IMR-90 (cell line): ENCODE results near the gene GPR21. TPM values are rescaled to one million over a fixed set of nuclear protein-coding genes. Genes with fewer than 3 reads are reported as not detected.

Experiments used
- ATAC-seq: fragments of 200-7000 bp; cut with Tn5 transposase; 2 replicates; pipeline ENCODE4 v1.9.1; 2020; ENCODE audit warnings: low read depth, mild to moderate bottlenecking, moderate library complexity
- BruUV-seq: library from RNA; stranded (reverse); fragments of 400-500 nt; replicated peaks from 2 replicates; lab custom pipeline; 2021; lab: Mats Ljungman, UMichigan
- CTCF ChIA-PET: fragments of 300-600 bp; formaldehyde crosslinking; extraction: SDS; loops from one replicate; lab custom pipeline; 2021; ENCODE audit warnings: antibody characterized with exemption; lab: Yijun Ruan, JAX
- POLR2A ChIA-PET: fragments of 300-600 bp; sonication (Branson Sonifier 250); formaldehyde crosslinking; loops from one replicate; lab custom pipeline; 2022; ENCODE audit warnings: antibody characterized with exemption; ENCODE audit not compliant: unreplicated experiment; lab: Charles Lee
- DNase-seq: peaks from one replicate; pipeline ENCODE4 v3.0.0; 2013
- H2AFZ ChIP-seq: replicated peaks from 2 replicates; pipeline ENCODE3; 2013; ENCODE audit warnings: low read length, mild to moderate bottlenecking; ENCODE audit not compliant: poor library complexity
- H2AK5ac ChIP-seq: 2 replicates; pipeline ENCODE4 v1.6.1; 2013; ENCODE audit warnings: low read depth, low read length, inconsistent platforms
- H2AK9ac ChIP-seq: replicated peaks from 2 replicates; pipeline ENCODE3; 2013; ENCODE audit warnings: mild to moderate bottlenecking, low read depth, low read length, moderate library complexity; ENCODE audit not compliant: poor library complexity
- H2BK120ac ChIP-seq: 2 replicates; pipeline ENCODE4 v1.6.1; 2013; ENCODE audit warnings: low read depth, low read length, inconsistent platforms
- H2BK15ac ChIP-seq: 3 replicates; pipeline ENCODE4 v1.6.1; 2013; ENCODE audit warnings: low read depth, low read length, inconsistent platforms
- H2BK20ac ChIP-seq: 2 replicates; pipeline ENCODE4 v1.6.1; 2013; ENCODE audit warnings: low read depth, mild to moderate bottlenecking, inconsistent platforms, low read length, moderate library complexity
- H2BK5ac ChIP-seq: 2 replicates; pipeline ENCODE4 v1.6.1; 2013; ENCODE audit warnings: mild to moderate bottlenecking, low read depth, low read length, inconsistent platforms; ENCODE audit not compliant: poor library complexity, severe bottlenecking
- H3K14ac ChIP-seq: replicated peaks from 2 replicates; pipeline ENCODE4 v1.6.1; 2013; ENCODE audit warnings: low read depth, low read length, inconsistent platforms
- H3K18ac ChIP-seq: 2 replicates; pipeline ENCODE4 v1.6.1; 2013; ENCODE audit warnings: low read depth, low read length, control low read depth
- H3K23ac ChIP-seq: 2 replicates; pipeline ENCODE4 v1.6.1; 2013; ENCODE audit warnings: low read depth, low read length, inconsistent platforms
- H3K27ac ChIP-seq: 2 replicates; pipeline ENCODE4 v1.5.1; 2013; ENCODE audit warnings: mild to moderate bottlenecking, control low read depth, low read length; ENCODE audit not compliant: insufficient read depth
- H3K27me3 ChIP-seq: 2 replicates; pipeline ENCODE4 v1.6.1; 2013; ENCODE audit warnings: low read length; ENCODE audit not compliant: control insufficient read depth, insufficient read depth
- H3K36me3 ChIP-seq: 2 replicates; pipeline ENCODE4 v1.6.1; 2013; ENCODE audit warnings: low read length, mixed read lengths; ENCODE audit not compliant: control insufficient read depth, insufficient read depth
- H3K4ac ChIP-seq: 2 replicates; pipeline ENCODE4 v1.6.1; 2013; ENCODE audit warnings: low read depth, low read length, inconsistent platforms
- H3K4me1 ChIP-seq: 2 replicates; pipeline ENCODE4 v1.6.1; 2013; ENCODE audit warnings: low read length, mixed read lengths; ENCODE audit not compliant: control insufficient read depth, insufficient read depth
- H3K4me2 ChIP-seq: 2 replicates; pipeline ENCODE4 v1.6.1; 2013; ENCODE audit warnings: low read depth, mild to moderate bottlenecking, control low read depth, low read length, moderate library complexity
- H3K4me3 ChIP-seq: 2 replicates; pipeline ENCODE4 v1.5.1; 2013; ENCODE audit warnings: low read depth, mild to moderate bottlenecking, control low read depth, low read length, moderate library complexity; ENCODE audit not compliant: insufficient read depth
- H3K56ac ChIP-seq: 2 replicates; pipeline ENCODE4 v1.6.1; 2013; ENCODE audit warnings: low read length, inconsistent platforms; ENCODE audit not compliant: insufficient read depth; ENCODE audit errors: extremely low read depth
- H3K79me1 ChIP-seq, 2 experiments: 2 replicates each; pipeline ENCODE4 v1.6.1; 2013; ENCODE audit warnings: low read length in 2 of 2, inconsistent platforms in 1 of 2, low read depth in 1 of 2
- H3K9ac ChIP-seq: 2 replicates; pipeline ENCODE4 v1.6.1; 2013; ENCODE audit warnings: low read depth, low read length, control low read depth
- H3K9me1 ChIP-seq: 2 replicates; pipeline ENCODE4 v1.6.1; 2013; ENCODE audit warnings: low read length, inconsistent platforms; ENCODE audit not compliant: insufficient read depth
- H3K9me3 ChIP-seq: 2 replicates; pipeline ENCODE4 v1.6.1; 2013; ENCODE audit warnings: low read length; ENCODE audit not compliant: control insufficient read depth, insufficient read depth
- H4K20me1 ChIP-seq: 2 replicates; pipeline ENCODE4 v1.6.1; 2013; ENCODE audit warnings: low read length, inconsistent platforms; ENCODE audit not compliant: insufficient read depth
- H4K5ac ChIP-seq: 2 replicates; pipeline ENCODE4 v1.6.1; 2013; ENCODE audit warnings: mild to moderate bottlenecking, low read depth, low read length, control low read depth
- H4K8ac ChIP-seq, 2 experiments: 2 replicates each; pipeline ENCODE4 v1.6.1; 2013; ENCODE audit warnings: low read depth in 2 of 2, low read length in 2 of 2, control low read depth in 1 of 2, inconsistent platforms in 1 of 2
- H4K91ac ChIP-seq: 2 replicates; pipeline ENCODE4 v1.6.1; 2013; ENCODE audit warnings: low read depth, low read length, inconsistent platforms; ENCODE audit not compliant: insufficient read depth
- BHLHE40 ChIP-seq: fragments of 150-350 bp; IDR thresholded peaks from 2 replicates; pipeline ENCODE4 v1.6.1; 2016; ENCODE audit warnings: mild to moderate bottlenecking, low read depth, low read length
- CEBPB ChIP-seq: IDR thresholded peaks from 2 replicates; pipeline ENCODE4 v1.6.1; 2012; ENCODE audit warnings: low read depth, low read length, improper control_type of control experiment
- CHD1 ChIP-seq: IDR thresholded peaks from 2 replicates; pipeline ENCODE4 v1.6.1; 2012; ENCODE audit warnings: low read depth, low read length, improper control_type of control experiment
- FOS ChIP-seq: fragments of 150-350 bp; IDR thresholded peaks from 2 replicates; pipeline ENCODE4 v1.6.1; 2016; ENCODE audit warnings: low read depth, low read length
- MAFK ChIP-seq: IDR thresholded peaks from 2 replicates; pipeline ENCODE4 v1.6.1; 2012; ENCODE audit warnings: low read depth, low read length, improper control_type of control experiment
- MAZ ChIP-seq: IDR thresholded peaks from 2 replicates; pipeline ENCODE4 v1.6.1; 2012; ENCODE audit warnings: low read depth, mild to moderate bottlenecking, low read length, improper control_type of control experiment, moderate library complexity, borderline replicate concordance
- MXI1 ChIP-seq: IDR thresholded peaks from 2 replicates; pipeline ENCODE4 v1.6.1; 2012; ENCODE audit warnings: low read depth, mild to moderate bottlenecking, low read length, moderate library complexity, borderline replicate concordance
- NFE2L2 ChIP-seq: fragments of 150-350 bp; IDR thresholded peaks from 2 replicates; pipeline ENCODE4 v1.6.1; 2016; ENCODE audit warnings: low read depth, mild to moderate bottlenecking, low read length
- POLR2A ChIP-seq: IDR thresholded peaks from 2 replicates; pipeline ENCODE4 v1.6.1; 2012; ENCODE audit warnings: mild to moderate bottlenecking, low read depth, low read length
- RAD21 ChIP-seq: IDR thresholded peaks from 2 replicates; pipeline ENCODE4 v1.6.1; 2012; ENCODE audit warnings: low read length, improper control_type of control experiment
- RCOR1 ChIP-seq: IDR thresholded peaks from 2 replicates; pipeline ENCODE4 v1.6.1; 2012; ENCODE audit warnings: mild to moderate bottlenecking, low read length, improper control_type of control experiment; ENCODE audit not compliant: insufficient replicate concordance
- RFX5 ChIP-seq: IDR thresholded peaks from 2 replicates; pipeline ENCODE4 v1.8.0; 2012; ENCODE audit warnings: low read depth, mild to moderate bottlenecking, low read length, moderate library complexity
- SMC3 ChIP-seq: fragments of 150-350 bp; IDR thresholded peaks from 2 replicates; pipeline ENCODE4 v1.6.1; 2016; ENCODE audit warnings: low read depth, mild to moderate bottlenecking, antibody characterized with exemption, low read length, moderate library complexity
- USF2 ChIP-seq: fragments of 150-350 bp; IDR thresholded peaks from 2 replicates; pipeline ENCODE4 v1.6.1; 2017; ENCODE audit warnings: mild to moderate bottlenecking, antibody characterized with exemption, low read length, low read depth
- WGBS, 2 experiments: methylation state at CpG; one replicate each; pipeline versions ENCODE4 v1.1.5 to v1.1.7; 2013; ENCODE audit warnings: missing lambda C conversion rate in 2 of 2; ENCODE audit not compliant: insufficient read length in 1 of 2; ENCODE audit errors: extremely low coverage in 2 of 2; 5-methylcytosine and 5-hydroxymethylcytosine counted together
- dilution Hi-C: fragments of 300-500 bp; cut with HindIII; formaldehyde crosslinking; loops from one replicate; pipeline ENCODE4 v1.14.3; 2018; ENCODE audit warnings: low sequenced_read_pairs; ENCODE audit not compliant: unreplicated experiment
- in situ Hi-C: fragments of 300-500 bp; cut with MboI; formaldehyde crosslinking; loops from 3 replicates; pipeline ENCODE4 v1.14.3; 2019; ENCODE audit warnings: low sequenced_read_pairs, inconsistent platforms, mixed read lengths
- intact Hi-C: fragments of 100-400 bp; cut with micrococcal nuclease; formaldehyde crosslinking; loops from 2 replicates; pipeline ENCODE4 v1.10.0; 2022
- polyA plus RNA-seq, 3 experiments: library from polyadenylated mRNA; depleted of rRNA; stranded (reverse); fragments of >200 nt; gene quantifications; 2 replicates each; pipeline ENCODE4 v1.2.3, GENCODE V29; 2012; ENCODE audit warnings: low replicate concordance in 1 of 3
- total RNA-seq: library from RNA; depleted of rRNA; stranded (reverse); fragments of >200 nt; gene quantifications from 2 replicates; pipeline ENCODE4 v1.2.3, GENCODE V29; 2012
- TF ChIP-seq, protein P1 (sequence below): fragments of 150-350 bp; IDR thresholded peaks from 2 replicates; pipeline ENCODE4 v1.6.1; 2016; ENCODE audit warnings: low read depth, mild to moderate bottlenecking, low read length, moderate library complexity, borderline replicate concordance
- TF ChIP-seq, protein P2 (sequence below): conservative IDR thresholded peaks from 2 replicates; pipeline ENCODE4 v1.5.1; 2012; ENCODE audit warnings: mild to moderate bottlenecking, low read depth, low read length, improper control_type of control experiment

Gene GPR21
- total and polyA plus RNA-seq, 2 of the 4 experiments (the other 2 are of a cell fraction): 0.90 TPM; not detected in 1

- in situ Hi-C loops: no loop called here
- Histone ChIP-seq H2AK9ac (no peak overlapping the region), H2BK15ac (no peak overlapping the region), H2BK5ac (peak overlapping the region; percentile 38), H3K14ac (no peak overlapping the region), H2BK120ac (no peak overlapping the region), H3K4me1 (peaks cover 10% of the 10 kb centered on the region), H4K8ac (no peak overlapping the region), H2AFZ (no peak overlapping the region), H3K27me3 (no peaks in the 10 kb centered on the region), H4K91ac (no peak overlapping the region), H3K9ac (no peak overlapping the region), H3K79me1 (peaks cover 13 to 15% of the 10 kb centered on the region in 2 experiments), H3K23ac (no peak overlapping the region), H3K4me3 (no peak overlapping the region), H3K18ac (no peak overlapping the region), H3K4me2 (no peak overlapping the region), H4K20me1 (no peaks in the 10 kb centered on the region), H3K27ac (no peak overlapping the region), H3K56ac (no peak overlapping the region), H3K4ac (no peak overlapping the region), H3K36me3 (peaks cover 10% of the 10 kb centered on the region), H2AK5ac (no peak overlapping the region), H3K9me1 (peaks cover 9% of the 10 kb centered on the region; the same call in 1 of the 2 replicates), H2BK20ac (no peak overlapping the region), H3K9me3 (no peaks in the 10 kb centered on the region), H4K5ac (no peak overlapping the region)
- ChIA-PET POLR2A (no interaction called here), CTCF (interaction anchor here (1.2 kb wide), 1 partner anchor 32 kb away, joined by 3 read pairs; no protein-coding TSS in a partner anchor)
- WGBS, 2 experiments: no CpG with 5 or more reads among the region's 2 CpGs
- no peak for DNase-seq
- BruUV-seq: no TSS peak
- TF ChIP-seq POLR2A (no peak), CHD1 (no peak), USF2 (no peak), NFE2L2 (no peak), BHLHE40 (no peak), MAFK (no peak), MXI1 (no peak), FOS (no peak), CEBPB (no peak), RAD21 (no peak), MAZ (no peak), RFX5 (no peak), RCOR1 (no peak), SMC3 (no peak)
- TF ChIP-seq, protein P1, sequence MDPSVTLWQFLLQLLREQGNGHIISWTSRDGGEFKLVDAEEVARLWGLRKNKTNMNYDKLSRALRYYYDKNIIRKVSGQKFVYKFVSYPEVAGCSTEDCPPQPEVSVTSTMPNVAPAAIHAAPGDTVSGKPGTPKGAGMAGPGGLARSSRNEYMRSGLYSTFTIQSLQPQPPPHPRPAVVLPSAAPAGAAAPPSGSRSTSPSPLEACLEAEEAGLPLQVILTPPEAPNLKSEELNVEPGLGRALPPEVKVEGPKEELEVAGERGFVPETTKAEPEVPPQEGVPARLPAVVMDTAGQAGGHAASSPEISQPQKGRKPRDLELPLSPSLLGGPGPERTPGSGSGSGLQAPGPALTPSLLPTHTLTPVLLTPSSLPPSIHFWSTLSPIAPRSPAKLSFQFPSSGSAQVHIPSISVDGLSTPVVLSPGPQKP: no peak
- TF ChIP-seq, protein P2, sequence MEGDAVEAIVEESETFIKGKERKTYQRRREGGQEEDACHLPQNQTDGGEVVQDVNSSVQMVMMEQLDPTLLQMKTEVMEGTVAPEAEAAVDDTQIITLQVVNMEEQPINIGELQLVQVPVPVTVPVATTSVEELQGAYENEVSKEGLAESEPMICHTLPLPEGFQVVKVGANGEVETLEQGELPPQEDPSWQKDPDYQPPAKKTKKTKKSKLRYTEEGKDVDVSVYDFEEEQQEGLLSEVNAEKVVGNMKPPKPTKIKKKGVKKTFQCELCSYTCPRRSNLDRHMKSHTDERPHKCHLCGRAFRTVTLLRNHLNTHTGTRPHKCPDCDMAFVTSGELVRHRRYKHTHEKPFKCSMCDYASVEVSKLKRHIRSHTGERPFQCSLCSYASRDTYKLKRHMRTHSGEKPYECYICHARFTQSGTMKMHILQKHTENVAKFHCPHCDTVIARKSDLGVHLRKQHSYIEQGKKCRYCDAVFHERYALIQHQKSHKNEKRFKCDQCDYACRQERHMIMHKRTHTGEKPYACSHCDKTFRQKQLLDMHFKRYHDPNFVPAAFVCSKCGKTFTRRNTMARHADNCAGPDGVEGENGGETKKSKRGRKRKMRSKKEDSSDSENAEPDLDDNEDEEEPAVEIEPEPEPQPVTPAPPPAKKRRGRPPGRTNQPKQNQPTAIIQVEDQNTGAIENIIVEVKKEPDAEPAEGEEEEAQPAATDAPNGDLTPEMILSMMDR: no peak
- no peak for ATAC-seq
- intact Hi-C loops: no loop called here
- dilution Hi-C loops: no loop called here
These were observed 2.3 kb downstream of the GPR21 start for GRCh38 chr9:123035791-123036190.
